Natural killer cell (primary cell): Measurements from ENCODE around the gene CEACAM18. TPM values are rescaled to one million over a fixed set of nuclear protein-coding genes. Genes with fewer than 3 reads are reported as not detected.

ENCODE experiments used
- ATAC-seq, 3 donors: fragments of 150-1000 bp in 2 of 3; fragments of 200-7000 bp in 1 of 3; cut with Tn5 transposase; 1 replicate in 1 of 3; 2 replicates in 2 of 3; pipeline ENCODE4 v1.10.0; 2021; ENCODE audit warnings: mild to moderate bottlenecking in 2 of 3, moderate library complexity in 2 of 3
- DNase-seq, 2 donors: peaks; one replicate each; pipeline versions ENCODE4 v3.0.0 to v3.0.0-alpha.2; 2013 to 2021; ENCODE audit warnings: mixed read lengths in 1 of 2
- H3K27ac ChIP-seq: one replicate; pipeline ENCODE4 v1.5.1; 2013; ENCODE audit warnings: mild to moderate bottlenecking, low read length
- H3K27me3 ChIP-seq: one replicate; pipeline ENCODE4 v1.6.1; 2013; ENCODE audit warnings: low read length; ENCODE audit not compliant: control insufficient read depth, insufficient read depth
- H3K36me3 ChIP-seq: one replicate; pipeline ENCODE4 v1.6.1; 2013; ENCODE audit warnings: low read length; ENCODE audit not compliant: control insufficient read depth, insufficient read depth
- H3K4me1 ChIP-seq: one replicate; pipeline ENCODE4 v1.6.1; 2013; ENCODE audit warnings: low read length; ENCODE audit not compliant: control insufficient read depth, insufficient read depth
- H3K4me3 ChIP-seq: one replicate; pipeline ENCODE4 v1.5.1; 2013; ENCODE audit warnings: low read length
- H3K9me3 ChIP-seq: one replicate; pipeline ENCODE4 v1.6.1; 2013; ENCODE audit warnings: low read length; ENCODE audit not compliant: control insufficient read depth, insufficient read depth
- H3K27ac Mint-ChIP-seq, 2 donors: one replicate each; pipeline ENCODE4 v1.8.0; 2022; ENCODE audit warnings: mild to moderate bottlenecking in 2 of 2, mixed read lengths in 2 of 2, moderate library complexity in 1 of 2
- H3K27me3 Mint-ChIP-seq, 2 donors: one replicate each; pipeline ENCODE4 v1.8.0; 2022; ENCODE audit warnings: low read depth in 2 of 2, mixed read lengths in 2 of 2
- H3K36me3 Mint-ChIP-seq: one replicate; pipeline ENCODE4 v1.8.0; 2022; ENCODE audit warnings: mixed read lengths
- H3K4me1 Mint-ChIP-seq, 2 donors: one replicate each; pipeline ENCODE4 v1.8.0; 2022; ENCODE audit warnings: mixed read lengths in 2 of 2
- H3K4me3 Mint-ChIP-seq: one replicate; pipeline ENCODE4 v1.8.0; 2022; ENCODE audit warnings: mild to moderate bottlenecking, moderate library complexity, mixed read lengths
- H3K9me3 Mint-ChIP-seq, 2 donors: one replicate each; pipeline ENCODE4 v1.8.0; 2022; ENCODE audit warnings: mixed read lengths in 2 of 2
- CTCF ChIP-seq: fragments of 200-600 bp; IDR thresholded peaks from one replicate; pipeline ENCODE4 v1.8.0; 2022; ENCODE audit warnings: antibody characterized with exemption
- WGBS: methylation state at CpG from one replicate; pipeline ENCODE4 v1.1.7; 2013; ENCODE audit warnings: missing lambda C conversion rate; ENCODE audit not compliant: insufficient coverage; 5-methylcytosine and 5-hydroxymethylcytosine counted together
- intact Hi-C: fragments of 100-400 bp; cut with micrococcal nuclease; formaldehyde crosslinking; loops from one replicate; pipeline ENCODE4 v1.14.2; 2022
- total RNA-seq, 4 donors: library from RNA; stranded (reverse); fragments of 120-200 nt in 1 of 4; gene quantifications; one replicate each; pipeline versions ENCODE4 v1.2.3 to v1.2.4, GENCODE V29; 2013 to 2022

The CEACAM18 gene
- total RNA-seq, 3 donors from 2014 or later (not counting 1 experiment from before 2014, with no cell fraction given), result not detected

- H3K4me3 Mint-ChIP-seq, result no peak overlapping the region
- no peak overlapping the region for H3K4me3 ChIP-seq
- no peak for DNase-seq
- H3K4me1 Mint-ChIP-seq, result no peaks in the 10 kb centered on the region
- no peak overlapping the region for H3K27ac ChIP-seq
- no peaks in the 10 kb centered on the region for H3K4me1 ChIP-seq
- no peak overlapping the region for H3K27ac Mint-ChIP-seq
- 91% methylated on average over 3 of the region's 3 CpGs for WGBS
- intact Hi-C loops, result no loop called here
- H3K27me3 Mint-ChIP-seq, result peaks cover 19 to 20% of the 10 kb centered on the region in 2 donors
- no peaks in the 10 kb centered on the region for H3K27me3 ChIP-seq
- H3K9me3 Mint-ChIP-seq, result no peaks in the 10 kb centered on the region
- H3K36me3 ChIP-seq, result no peaks in the 10 kb centered on the region
- ATAC-seq, result no peak
- H3K9me3 ChIP-seq, result no peaks in the 10 kb centered on the region
- TF ChIP-seq CTCF, result no peak
- H3K36me3 Mint-ChIP-seq, result no peaks in the 10 kb centered on the region
Observed at GRCh38 chr19:51488491-51488890, 10.2 kb downstream of the CEACAM18 start.

- Histone ChIP-seq H3K4me3 (no peak overlapping the region), H3K36me3 (no peaks in the 10 kb centered on the region), H3K27me3 (no peaks in the 10 kb centered on the region), H3K9me3 (no peaks in the 10 kb centered on the region), H3K4me1 (no peaks in the 10 kb centered on the region), H3K27ac (no peak overlapping the region)
- Mint-ChIP-seq H3K36me3 (no peaks in the 10 kb centered on the region), H3K4me1 (no peaks in the 10 kb centered on the region), H3K4me3 (no peak overlapping the region), H3K9me3 (no peaks in the 10 kb centered on the region), H3K27me3 (peaks cover 21 to 22% of the 10 kb centered on the region in 2 donors), H3K27ac (no peak overlapping the region)
- intact Hi-C loops, result no loop called here
- WGBS, result 64% methylated on average over 2 of the region's 2 CpGs
- DNase-seq (no peak), ATAC-seq (no peak)
- TF ChIP-seq CTCF, result no peak
Observed at GRCh38 chr19:51489113-51489512, 10.8 kb downstream of the CEACAM18 start.

- H3K27ac Mint-ChIP-seq, result no peak overlapping the region
Observed at GRCh38 chr19:51490676-51491075, 12.3 kb downstream of the CEACAM18 start.

More at GRCh38 chr19:51490676-51491075, 12.3 kb downstream of the CEACAM18 start:
- no peaks in the 10 kb centered on the region for H3K36me3 Mint-ChIP-seq
- Histone ChIP-seq H3K27ac (no peak overlapping the region), H3K4me1 (no peaks in the 10 kb centered on the region), H3K36me3 (no peaks in the 10 kb centered on the region), H3K9me3 (no peaks in the 10 kb centered on the region), H3K27me3 (no peaks in the 10 kb centered on the region), H3K4me3 (no peak overlapping the region)
- no peaks in the 10 kb centered on the region for H3K9me3 Mint-ChIP-seq
- no peak overlapping the region for H3K4me3 Mint-ChIP-seq
- peaks cover 12 to 16% of the 10 kb centered on the region in 2 donors for H3K27me3 Mint-ChIP-seq
- no peak for TF ChIP-seq CTCF
- DNase-seq, result no peak
- intact Hi-C loops, result no loop called here
- WGBS, result 67% methylated on average over 14 of the region's 14 CpGs
- no peak for ATAC-seq
- no peaks in the 10 kb centered on the region for H3K4me1 Mint-ChIP-seq
